GM12891 (cell line): ENCODE results near the gene CCDC73.

Experiments
- PAX5 ChIP-seq: IDR thresholded peaks from 2 replicates; pipeline ENCODE4 v1.6.1; 2011; ENCODE audit warnings: low read length, moderate library complexity, mild to moderate bottlenecking; ENCODE audit not compliant: insufficient read depth, severe bottlenecking
- POLR2A ChIP-seq: IDR thresholded peaks from 2 replicates; pipeline ENCODE4 v1.6.1; 2011; ENCODE audit warnings: low read depth, low read length, control low read depth
- POLR2AphosphoS5 ChIP-seq: IDR thresholded peaks from 2 replicates; pipeline ENCODE4 v1.6.1; 2011; ENCODE audit warnings: low read depth, low read length, control low read depth
- POU2F2 ChIP-seq: IDR thresholded peaks from 2 replicates; pipeline ENCODE4 v1.6.1; 2011; ENCODE audit warnings: low read depth, mild to moderate bottlenecking, control low read depth, low read length, moderate library complexity
- SPI1 ChIP-seq: IDR thresholded peaks from 2 replicates; pipeline ENCODE4 v1.6.1; 2011; ENCODE audit warnings: low read depth, low read length, control low read depth
- TAF1 ChIP-seq: IDR thresholded peaks from 2 replicates; pipeline ENCODE4 v1.6.1; 2011; ENCODE audit warnings: low read depth, low read length, control low read depth

DNA sequence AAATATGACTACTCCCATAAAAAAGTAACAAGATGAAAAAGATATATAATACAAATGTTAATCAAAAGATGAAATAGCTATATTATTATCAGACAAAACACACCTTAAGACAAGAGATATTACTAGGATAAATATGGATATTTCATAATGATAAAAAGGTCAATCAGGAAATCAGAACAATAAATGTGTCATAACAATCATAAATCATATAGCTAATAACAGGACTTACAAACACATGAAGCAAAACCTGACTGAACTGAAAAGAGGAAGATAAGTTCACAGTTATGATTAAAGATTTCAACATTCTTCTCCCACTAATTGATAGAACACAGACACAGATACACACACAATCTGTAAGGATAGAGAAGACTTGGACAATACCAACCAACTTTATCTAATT lies 163.6 kb downstream of the CCDC73 start:
- TF ChIP-seq POLR2A, result no peak
- no peak for TF ChIP-seq TAF1
- no peak for TF ChIP-seq POLR2AphosphoS5
- TF ChIP-seq SPI1, result no peak
- no peak for TF ChIP-seq POU2F2
- no peak for TF ChIP-seq PAX5
